GM12875 (cell line): ENCODE measurements around the gene TMEM129.

ENCODE experiments used
- H3K4me3 ChIP-seq: one replicate; pipeline ENCODE4 v1.5.1; 2011; ENCODE audit warnings: low read depth, low read length, control low read depth
- CTCF ChIP-seq: IDR thresholded peaks from 2 replicates; pipeline ENCODE4 v1.5.1; 2011; ENCODE audit warnings: low read depth, mild to moderate bottlenecking, control low read depth, inconsistent platforms, low read length, moderate library complexity, borderline replicate concordance; ENCODE audit not compliant: insufficient read depth

The TMEM129 gene

DNA sequence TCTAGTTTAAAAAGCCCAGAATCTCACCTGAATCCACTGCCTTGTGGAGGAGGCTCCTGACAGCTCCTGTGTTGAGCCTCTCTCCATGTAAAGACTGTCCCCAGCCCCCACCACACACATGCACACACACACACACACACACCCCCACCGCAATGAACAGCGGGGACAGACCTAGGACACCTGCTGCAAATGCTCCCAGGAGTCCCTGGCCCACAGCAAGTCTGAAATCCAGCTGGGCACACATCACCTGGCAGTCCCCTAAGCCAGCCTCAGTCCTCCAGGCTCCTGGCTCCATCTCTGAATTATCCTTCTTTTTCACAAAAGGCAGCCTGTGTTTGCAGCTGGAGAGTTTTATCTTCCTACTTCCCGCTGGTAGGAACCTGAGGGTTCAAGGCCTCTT lies 30.4 kb downstream of the TMEM129 start:
- TF ChIP-seq CTCF, result no peak
- no peak overlapping the region for H3K4me3 ChIP-seq

GRCh38 chr4:1686440-1687036 lies 34.6 kb downstream of the TMEM129 start:
- TF ChIP-seq CTCF, result no peak

DNA sequence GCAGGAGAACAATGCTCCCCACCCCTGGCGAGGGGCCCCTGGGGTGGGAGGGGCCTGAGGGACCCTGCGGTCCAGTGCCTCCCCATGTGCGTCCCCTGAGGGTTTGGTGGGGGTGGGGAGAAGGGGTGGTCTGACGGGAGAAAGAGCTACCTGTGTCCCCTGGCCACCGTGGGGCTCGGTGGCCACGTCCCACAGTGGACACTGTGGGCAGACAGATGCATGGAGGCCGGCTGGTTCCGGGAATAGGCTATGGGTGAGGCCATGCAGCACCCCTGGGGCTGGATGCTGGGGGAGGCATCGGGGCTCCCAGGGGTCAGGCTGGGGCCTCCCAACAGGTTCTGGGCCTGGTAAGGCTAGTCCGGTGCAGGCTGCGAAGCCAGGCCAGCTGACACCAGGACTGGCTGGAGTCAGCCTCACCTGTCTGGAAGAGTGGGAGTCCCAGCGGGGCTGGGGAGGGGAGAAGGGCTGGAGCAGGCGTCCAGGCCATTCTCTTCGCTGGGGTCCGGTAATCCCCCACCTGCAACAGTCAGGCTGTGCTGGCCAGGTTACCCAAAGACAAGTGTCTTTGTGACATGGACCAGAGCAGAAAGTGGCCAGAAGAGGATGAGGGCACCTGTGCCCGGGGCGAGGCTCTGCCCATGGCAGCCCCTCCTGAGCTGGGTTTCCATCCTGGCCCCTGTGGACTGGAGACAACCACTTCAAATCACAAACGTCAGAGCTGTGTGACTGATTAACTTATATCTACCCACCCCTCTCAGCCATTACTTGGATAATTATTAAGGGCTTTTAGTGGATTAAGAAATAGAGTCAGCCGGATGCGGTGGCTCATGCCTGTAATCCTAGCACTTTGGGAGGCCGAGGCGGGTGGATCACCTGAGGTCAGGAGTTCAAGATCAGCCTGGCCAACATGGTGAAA lies 35.6 kb downstream of the TMEM129 start:
- no peak for TF ChIP-seq CTCF
- no peak overlapping the region for H3K4me3 ChIP-seq

More at GRCh38 chr4:1686440-1687036, 34.6 kb downstream of the TMEM129 start:
- H3K4me3 ChIP-seq, result no peak overlapping the region

- no peak for TF ChIP-seq CTCF
- H3K4me3 ChIP-seq, result peak overlapping the region; percentile 48
Observed at GRCh38 chr4:1684506-1685234, 36.5 kb downstream of the TMEM129 start.

GRCh38 chr4:1683736-1684505 lies 37.2 kb downstream of the TMEM129 start, which contains the start of gene FAM53A:
TSS of gene FAM53A (minus strand) at chr4:1684313. CDS start at chr4:1668741, 15,572 bp downstream.
- H3K4me3 ChIP-seq, result peak within 1 kb of the TSS; percentile 52
- no peak for TF ChIP-seq CTCF

DNA sequence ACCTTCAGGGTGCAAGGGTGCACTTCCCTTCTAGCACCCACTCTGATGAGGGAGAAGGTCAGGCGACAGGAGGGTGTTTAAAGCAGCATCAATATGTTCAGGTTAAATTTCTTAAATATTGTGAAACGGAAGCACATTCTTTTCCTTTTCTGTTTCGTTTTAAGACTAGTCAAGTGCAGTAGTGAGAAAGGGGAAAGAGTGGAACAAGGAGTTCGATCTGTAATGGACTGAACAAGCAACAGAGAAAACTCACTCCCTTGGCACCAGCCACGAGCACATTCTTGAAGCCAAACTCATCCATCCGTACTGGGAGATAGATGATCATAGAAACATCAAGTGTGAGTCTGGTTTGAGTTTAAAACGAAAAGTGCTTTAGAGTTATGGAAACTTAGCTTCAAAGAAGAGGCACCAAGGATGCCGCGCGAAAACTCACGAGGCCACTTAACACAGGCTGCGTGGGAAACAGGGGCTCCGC lies 37.8 kb downstream of the TMEM129 start:
- peak overlapping the region; percentile 19 for H3K4me3 ChIP-seq
- TF ChIP-seq CTCF, result no peak
